HCT116 (cell line): Measurements from ENCODE around the gene C18orf54. TPM values are rescaled to one million over a fixed set of nuclear protein-coding genes. Genes with fewer than 3 reads are reported as not detected.

Experiments
- ATAC-seq: fragments of 200-7000 bp; cut with Tn5 transposase; 2 replicates; pipeline ENCODE4 v1.9.1; 2020; ENCODE audit warnings: mild to moderate bottlenecking, moderate library complexity
- BruUV-seq: library from RNA; stranded (reverse); fragments of 400-500 nt; replicated peaks from 2 replicates; lab custom pipeline; 2021; lab: Mats Ljungman, UMichigan
- CTCF ChIA-PET: fragments of 300-600 bp; sonication (Branson Sonifier 250); formaldehyde crosslinking; loops from one replicate; lab custom pipeline; 2021; ENCODE audit warnings: antibody characterized with exemption; lab: Charles Lee
- POLR2A ChIA-PET: fragments of 300-600, 350-600 bp; sonication (Branson Sonifier 250); formaldehyde crosslinking; loops from one replicate; lab custom pipeline; 2021; ENCODE audit warnings: antibody characterized with exemption; lab: Charles Lee
- RAD21 ChIA-PET, 2 experiments: fragments of 300-600 bp; sonication (Branson Sonifier 250); formaldehyde crosslinking; loops; one replicate each; lab custom pipeline; 2023; ENCODE audit warnings: low total read pairs in 2 of 2; ENCODE audit not compliant: uncharacterized antibody in 2 of 2, unreplicated experiment in 2 of 2, low non-redundant PET in 1 of 2; lab: Charles Lee
- DNase-seq: peaks from one replicate; pipeline ENCODE4 v3.0.0-alpha.2; 2010; ENCODE audit warnings: low read depth, low spot score
- H2AFZ ChIP-seq: fragments of 200-600 bp; shearing (Covaris generic), sonication (generic); 2 replicates; pipeline ENCODE4 v1.6.1; 2017; ENCODE audit warnings: low read depth, mixed run types, mixed read lengths, antibody characterized with exemption, low read length; ENCODE audit not compliant: poor library complexity, severe bottlenecking
- H3K27ac ChIP-seq: 2 replicates; pipeline ENCODE4 v1.5.1; 2012; ENCODE audit warnings: low read depth, low read length
- H3K27me3 ChIP-seq: fragments of 200-600 bp; sonication (generic); 2 replicates; pipeline ENCODE4 v1.6.1; 2016; ENCODE audit warnings: mixed run types, low read length, mixed read lengths; ENCODE audit not compliant: insufficient read depth
- H3K36me3 ChIP-seq, 2 experiments: fragments of 200-500 bp in 1 of 2; fragments of 200-600 bp in 1 of 2; sonication (Bioruptor generic) in 1 of 2; sonication (generic) in 1 of 2; 2 replicates each; pipeline versions ENCODE4 v1.5.1 to v1.6.1; 2014 to 2016; ENCODE audit warnings: low read length in 2 of 2, inconsistent platforms in 1 of 2, mixed read lengths in 1 of 2, mixed run types in 1 of 2; ENCODE audit not compliant: insufficient read depth in 2 of 2, control insufficient read depth in 1 of 2
- H3K4me1 ChIP-seq, 2 experiments: fragments of 200-600 bp in 1 of 2; sonication (generic) in 1 of 2; 2 replicates each; pipeline versions ENCODE4 v1.5.1 to v1.6.1; 2012 to 2017; ENCODE audit warnings: low read length in 2 of 2, inconsistent platforms in 1 of 2, mild to moderate bottlenecking in 1 of 2, mixed read lengths in 1 of 2, mixed run types in 1 of 2, moderate library complexity in 1 of 2; ENCODE audit not compliant: insufficient read depth in 2 of 2, control insufficient read depth in 1 of 2
- H3K4me2 ChIP-seq: fragments of 200-600 bp; sonication (generic); 2 replicates; pipeline ENCODE4 v1.6.1; 2017; ENCODE audit warnings: mixed run types, low read length, mixed read lengths
- H3K4me3 ChIP-seq, 2 experiments: fragments of 200-600 bp in 1 of 2; sonication (generic) in 1 of 2; replicated peaks in 1 of 2; 2 replicates each; pipeline ENCODE4 v1.5.1; 2011 to 2016; ENCODE audit warnings: low read length in 2 of 2, control low read depth in 1 of 2, low read depth in 1 of 2, mild to moderate bottlenecking in 1 of 2, mixed read lengths in 1 of 2, mixed run types in 1 of 2
- H3K79me2 ChIP-seq: fragments of 200-600 bp; sonication (generic); 2 replicates; pipeline ENCODE4 v1.6.1; 2017; ENCODE audit warnings: mild to moderate bottlenecking, mixed run types, low read length, moderate library complexity, mixed read lengths; ENCODE audit not compliant: insufficient read depth
- H3K9ac ChIP-seq: fragments of 200-600 bp; sonication (generic); 2 replicates; pipeline ENCODE4 v1.6.1; 2016; ENCODE audit warnings: low read length, mixed read lengths
- H3K9me2 ChIP-seq: fragments of 200-600 bp; sonication (generic), shearing (Covaris generic); 2 replicates; pipeline ENCODE4 v1.6.1; 2017; ENCODE audit warnings: mixed run types, mild to moderate bottlenecking, moderate library complexity; ENCODE audit not compliant: insufficient read depth
- H3K9me3 ChIP-seq, 2 experiments: fragments of 200-500 bp in 1 of 2; fragments of 200-600 bp in 1 of 2; sonication (Bioruptor generic) in 1 of 2; sonication (generic) in 1 of 2; 2 replicates each; pipeline ENCODE4 v1.6.1; 2014 to 2017; ENCODE audit warnings: low read length in 2 of 2, mixed read lengths in 2 of 2, inconsistent platforms in 1 of 2, low read depth in 1 of 2, mild to moderate bottlenecking in 1 of 2, mixed run types in 1 of 2, moderate library complexity in 1 of 2; ENCODE audit not compliant: control insufficient read depth in 1 of 2, insufficient read depth in 1 of 2
- H4K20me1 ChIP-seq: fragments of 200-600 bp; sonication (generic), shearing (Covaris generic); 2 replicates; pipeline ENCODE4 v1.6.1; 2017; ENCODE audit warnings: mixed run types, mild to moderate bottlenecking, moderate library complexity; ENCODE audit not compliant: insufficient read depth
- EZH2phosphoT487 ChIP-seq: fragments of 200-600 bp; IDR thresholded peaks from 2 replicates; pipeline ENCODE4 v1.6.1; 2018; ENCODE audit warnings: antibody characterized with exemption, borderline replicate concordance
- FOSL1 ChIP-seq: IDR thresholded peaks from 2 replicates; pipeline ENCODE4 v1.6.1; 2012; ENCODE audit warnings: low read depth
- JUND ChIP-seq: IDR thresholded peaks from 2 replicates; pipeline ENCODE4 v1.6.1; 2012
- POLR2AphosphoS5 ChIP-seq: IDR thresholded peaks from 2 replicates; pipeline ENCODE4 v1.6.1; 2011; ENCODE audit warnings: mild to moderate bottlenecking, low read depth, low read length, moderate library complexity
- RAD21 ChIP-seq: IDR thresholded peaks from 2 replicates; pipeline ENCODE4 v1.6.1; 2012; ENCODE audit warnings: low read depth, mild to moderate bottlenecking
- SP1 ChIP-seq: IDR thresholded peaks from 2 replicates; pipeline ENCODE4 v1.6.1; 2012; ENCODE audit warnings: low read depth
- TCF7L2 ChIP-seq: IDR thresholded peaks from 2 replicates; pipeline ENCODE4 v1.7.0; 2011; ENCODE audit warnings: borderline replicate concordance, inconsistent platforms; ENCODE audit not compliant: insufficient read depth, insufficient read length; ENCODE audit errors: extremely low read depth
- ZFX ChIP-seq: fragments of 450-650 bp; IDR thresholded peaks from 2 replicates; pipeline ENCODE4 v1.6.1; 2017
- ZNF274 ChIP-seq: fragments of 200-500 bp; sonication (Bioruptor generic); IDR thresholded peaks from 2 replicates; pipeline ENCODE4 v1.6.1; 2014; ENCODE audit warnings: mild to moderate bottlenecking, low read depth, low read length, inconsistent platforms
- intact Hi-C: fragments of 100-400 bp; cut with micrococcal nuclease; formaldehyde crosslinking; loops from 2 replicates; pipeline ENCODE4 v1.10.0; 2022
- total RNA-seq: library from RNA; stranded (reverse); gene quantifications from one replicate; pipeline ENCODE4 v1.2.1, GENCODE V29; 2021; ENCODE audit not compliant: unreplicated experiment
- TF ChIP-seq, protein P1 (sequence below): IDR thresholded peaks from 2 replicates; pipeline ENCODE4 v1.6.1; 2012
- TF ChIP-seq, protein P2 (sequence below), 3 experiments: fragments of 200-600 bp in 1 of 3; sonication (generic) in 1 of 3; IDR thresholded peaks in 2 of 3; conservative IDR thresholded peaks in 1 of 3; 2 replicates each; pipeline ENCODE4 v1.5.1; 2012 to 2017; ENCODE audit warnings: low read depth in 2 of 3, low read length in 2 of 3, antibody characterized with exemption in 1 of 3, borderline replicate concordance in 1 of 3, control low read depth in 1 of 3, mild to moderate bottlenecking in 1 of 3, mixed read lengths in 1 of 3, mixed run types in 1 of 3, moderate library complexity in 1 of 3; ENCODE audit not compliant: insufficient read depth in 1 of 3

The C18orf54 gene
- total RNA-seq, 1 experiment from 2014 or later: 10.0 TPM

DNA sequence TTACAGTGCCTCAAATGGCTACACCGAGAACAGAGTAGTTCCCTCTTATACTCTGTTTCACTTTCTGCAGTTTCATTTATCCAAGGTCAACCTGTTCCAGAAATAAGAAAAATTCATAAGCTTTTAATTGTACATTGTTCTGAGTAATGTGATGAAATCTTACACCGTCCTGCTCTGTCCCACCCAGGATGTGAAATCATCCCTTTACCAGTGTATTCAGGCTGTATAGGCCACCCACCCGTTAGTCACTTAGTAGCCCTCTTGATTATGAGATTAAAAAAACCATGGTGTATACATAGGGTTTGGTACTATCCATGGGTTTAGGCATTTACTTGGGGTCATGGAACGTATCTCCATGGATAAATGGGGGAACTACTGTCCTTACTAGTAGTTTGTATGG lies 29.9 kb upstream of the C18orf54 start:
- DNase-seq (no peak), ATAC-seq (no peak)
- Histone ChIP-seq H3K79me2 (no peaks in the 10 kb centered on the region), H3K36me3 (no peaks in the 10 kb centered on the region), H3K9me2 (no peaks in the 10 kb centered on the region), H3K4me3 (no peak overlapping the region), H3K4me2 (no peak overlapping the region), H2AFZ (no peak overlapping the region), H3K9ac (no peak overlapping the region), H3K4me1 (no peaks in the 10 kb centered on the region), H4K20me1 (no peaks in the 10 kb centered on the region), H3K27ac (no peak overlapping the region), H3K9me3 (no peaks in the 10 kb centered on the region), H3K27me3 (no peaks in the 10 kb centered on the region)
- POLR2A ChIA-PET: no interaction called here
- RAD21 ChIA-PET: no interaction called here
- no TSS peak for BruUV-seq
- CTCF ChIA-PET: no interaction called here
- intact Hi-C loops: no loop called here
- TF ChIP-seq, protein P1, sequence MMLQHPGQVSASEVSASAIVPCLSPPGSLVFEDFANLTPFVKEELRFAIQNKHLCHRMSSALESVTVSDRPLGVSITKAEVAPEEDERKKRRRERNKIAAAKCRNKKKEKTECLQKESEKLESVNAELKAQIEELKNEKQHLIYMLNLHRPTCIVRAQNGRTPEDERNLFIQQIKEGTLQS: no peak
- no peak for TF ChIP-seq JUND
- TF ChIP-seq FOSL1: no peak
- TF ChIP-seq RAD21: no peak
- no peak for TF ChIP-seq POLR2AphosphoS5
- no peak for TF ChIP-seq TCF7L2
- no peak for TF ChIP-seq EZH2phosphoT487
- no peak for TF ChIP-seq SP1
- TF ChIP-seq ZNF274: no peak
- TF ChIP-seq ZFX: no peak
- TF ChIP-seq, protein P2, sequence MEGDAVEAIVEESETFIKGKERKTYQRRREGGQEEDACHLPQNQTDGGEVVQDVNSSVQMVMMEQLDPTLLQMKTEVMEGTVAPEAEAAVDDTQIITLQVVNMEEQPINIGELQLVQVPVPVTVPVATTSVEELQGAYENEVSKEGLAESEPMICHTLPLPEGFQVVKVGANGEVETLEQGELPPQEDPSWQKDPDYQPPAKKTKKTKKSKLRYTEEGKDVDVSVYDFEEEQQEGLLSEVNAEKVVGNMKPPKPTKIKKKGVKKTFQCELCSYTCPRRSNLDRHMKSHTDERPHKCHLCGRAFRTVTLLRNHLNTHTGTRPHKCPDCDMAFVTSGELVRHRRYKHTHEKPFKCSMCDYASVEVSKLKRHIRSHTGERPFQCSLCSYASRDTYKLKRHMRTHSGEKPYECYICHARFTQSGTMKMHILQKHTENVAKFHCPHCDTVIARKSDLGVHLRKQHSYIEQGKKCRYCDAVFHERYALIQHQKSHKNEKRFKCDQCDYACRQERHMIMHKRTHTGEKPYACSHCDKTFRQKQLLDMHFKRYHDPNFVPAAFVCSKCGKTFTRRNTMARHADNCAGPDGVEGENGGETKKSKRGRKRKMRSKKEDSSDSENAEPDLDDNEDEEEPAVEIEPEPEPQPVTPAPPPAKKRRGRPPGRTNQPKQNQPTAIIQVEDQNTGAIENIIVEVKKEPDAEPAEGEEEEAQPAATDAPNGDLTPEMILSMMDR (IDR thresholded peaks at IDR 0.05 in 2 of 3, conservative IDR thresholded peaks at IDR 0.05 in 1 of 3; ENCODE audit: borderline replicate concordance in 1 of 3, insufficient read depth in 1 of 3, low read depth in 2 of 3, low read length in 2 of 3): no peak
